SK-MEL-5 (cell line): ENCODE results near the gene SPRN. TPM values are rescaled to one million over a fixed set of nuclear protein-coding genes. Genes with fewer than 3 reads are reported as not detected.
"Not testable (repeated sequence)": the region's sequence is repeated elsewhere in the genome, so short reads cannot be mapped to it uniquely, and the experiment has no call there.

ENCODE experiments used
- DNase-seq: peaks from one replicate; pipeline ENCODE4 v3.0.0-alpha.2; 2016; ENCODE audit warnings: low read depth, low spot score
- in situ Hi-C: cut with HindIII; loops from 2 replicates; pipeline ENCODE4 v1.10.0; 2016; ENCODE audit warnings: low sequenced_read_pairs, high pct_unique_total_duplicates, low pct_unique_long_range_greater_than_20kb
- polyA plus RNA-seq, 2 experiments: library from polyadenylated mRNA; depleted of rRNA; stranded (reverse); fragments of >200 nt; gene quantifications; 2 replicates each; pipeline ENCODE4 v1.2.3, GENCODE V29; 2015
- total RNA-seq: library from RNA; depleted of rRNA; stranded (reverse); fragments of >200 nt; shearing (Covaris generic); gene quantifications from 2 replicates; pipeline ENCODE4 v1.2.3, GENCODE V29; 2014; rRNA removed

The SPRN gene, protein sequence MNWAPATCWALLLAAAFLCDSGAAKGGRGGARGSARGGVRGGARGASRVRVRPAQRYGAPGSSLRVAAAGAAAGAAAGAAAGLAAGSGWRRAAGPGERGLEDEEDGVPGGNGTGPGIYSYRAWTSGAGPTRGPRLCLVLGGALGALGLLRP
- not detected in 2 replicates for total RNA-seq
- not detected in 2 replicates for polyA plus RNA-seq (2015; cell fraction: cytosol; rRNA removed)
- not detected in 2 replicates for polyA plus RNA-seq (2015; cell fraction: nucleus; rRNA removed)

DNA sequence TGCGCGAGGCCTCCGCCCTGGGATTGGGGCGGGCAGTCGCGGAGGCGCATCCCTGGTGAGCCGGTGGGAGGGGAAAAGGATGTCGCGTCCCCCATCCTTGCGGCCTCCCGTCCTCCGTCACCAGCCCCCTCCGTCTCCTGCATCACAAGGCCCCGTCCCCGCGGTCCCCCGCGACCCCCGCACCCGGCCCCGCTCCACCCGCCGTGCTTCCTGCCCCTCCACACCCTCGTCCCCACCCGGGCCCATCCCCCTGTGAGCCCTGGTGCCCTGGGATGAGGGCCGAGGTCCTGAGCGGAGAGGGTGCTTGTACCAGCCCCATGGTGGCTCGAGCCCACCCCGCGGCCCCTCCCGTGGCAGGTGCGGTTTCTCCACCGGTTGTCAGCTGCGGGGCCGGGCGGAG is at the start of gene SPRN:
SPRN (minus strand) TSS at position 25 of the 400 bp plus-strand sequence. CDS start 944 bp downstream, outside the sequence.
- DNase-seq, in situ Hi-C loops: not testable (repeated sequence)

DNA sequence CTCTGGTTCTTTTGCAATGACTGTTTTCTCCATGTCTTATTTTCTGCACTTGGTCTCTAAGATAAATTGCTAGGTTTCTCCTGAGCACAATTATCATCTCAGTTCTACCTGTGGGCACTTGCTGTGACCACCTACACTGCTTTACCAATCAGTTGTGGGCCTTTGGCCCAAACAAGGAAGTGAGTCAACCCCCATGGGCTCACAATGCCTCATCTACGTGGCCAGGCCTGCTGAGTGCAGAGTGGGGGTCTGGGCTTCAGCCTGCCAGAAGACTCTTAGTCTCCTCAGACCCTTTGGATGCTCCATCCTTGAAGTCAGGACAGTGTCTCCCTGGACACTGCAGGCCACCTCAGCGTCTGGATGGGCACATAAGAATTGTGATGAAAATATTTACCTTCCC is 49.6 kb upstream of the SPRN start:
- DNase-seq: no peak

DNA sequence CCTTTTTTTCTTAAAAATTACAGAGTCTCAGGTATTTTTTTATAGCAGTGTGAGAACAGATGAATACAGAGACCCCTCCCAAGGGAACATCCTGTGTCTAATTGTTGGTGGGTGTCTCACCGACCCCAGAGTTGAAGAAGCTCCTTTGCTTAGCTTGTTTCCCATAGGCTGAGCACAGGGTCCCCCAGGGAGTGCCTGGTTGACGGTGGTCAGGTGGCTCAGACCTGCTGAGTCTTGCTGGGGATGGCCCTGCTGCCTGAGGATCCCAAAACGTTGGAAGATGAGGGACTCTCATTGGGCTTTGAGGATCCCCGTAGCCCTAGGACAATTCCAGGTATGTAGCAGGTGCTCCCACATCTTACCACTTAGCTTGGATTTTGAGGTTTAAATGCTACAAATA is 48.8 kb upstream of the SPRN start:
- DNase-seq: no peak

More for the DNA sequence above, 49.6 kb upstream of the SPRN start:
- in situ Hi-C loops: no loop called here

DNA sequence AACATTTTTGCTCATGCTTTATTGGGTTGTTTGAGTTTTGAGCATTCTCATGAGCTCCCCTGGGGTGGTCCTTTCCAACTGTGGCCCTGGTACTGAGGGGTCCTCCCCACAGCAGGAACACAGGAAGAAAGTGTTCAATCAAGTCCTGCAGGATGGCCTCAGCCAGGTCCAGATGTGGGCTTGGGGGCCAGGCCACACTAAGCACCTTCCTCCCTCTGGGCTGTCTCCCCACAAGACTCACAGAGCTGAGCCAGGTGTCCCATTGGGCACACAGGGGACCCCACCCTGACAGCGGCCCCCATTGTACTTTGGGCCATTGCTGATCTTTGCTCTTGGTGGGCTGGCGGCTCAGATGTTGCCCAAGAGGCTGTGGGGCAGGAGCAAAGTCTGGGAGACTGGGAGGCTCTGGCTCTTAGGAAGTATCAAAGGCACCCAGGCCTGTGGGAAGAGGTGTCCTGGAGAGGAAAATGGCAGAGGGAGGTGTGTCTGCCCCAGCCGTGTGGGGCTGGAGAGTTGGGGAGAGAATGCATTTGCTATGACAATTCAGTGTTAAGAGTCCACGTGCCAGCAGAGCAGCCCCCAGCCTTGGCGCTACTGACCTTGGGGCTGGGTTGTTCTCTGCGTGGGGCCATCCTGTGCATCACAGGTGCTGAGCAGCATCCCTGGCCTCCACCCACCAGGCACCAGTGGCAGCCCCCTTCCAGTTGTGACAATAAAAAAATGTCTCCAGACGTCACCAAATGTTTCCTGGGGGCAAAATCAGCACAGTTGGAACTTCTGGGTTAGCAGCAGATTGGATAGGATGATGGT is 47.1 kb upstream of the SPRN start:
- no peak for DNase-seq
- in situ Hi-C loops: no loop called here

More for the DNA sequence above, 48.8 kb upstream of the SPRN start:
- in situ Hi-C loops: no loop called here

DNA sequence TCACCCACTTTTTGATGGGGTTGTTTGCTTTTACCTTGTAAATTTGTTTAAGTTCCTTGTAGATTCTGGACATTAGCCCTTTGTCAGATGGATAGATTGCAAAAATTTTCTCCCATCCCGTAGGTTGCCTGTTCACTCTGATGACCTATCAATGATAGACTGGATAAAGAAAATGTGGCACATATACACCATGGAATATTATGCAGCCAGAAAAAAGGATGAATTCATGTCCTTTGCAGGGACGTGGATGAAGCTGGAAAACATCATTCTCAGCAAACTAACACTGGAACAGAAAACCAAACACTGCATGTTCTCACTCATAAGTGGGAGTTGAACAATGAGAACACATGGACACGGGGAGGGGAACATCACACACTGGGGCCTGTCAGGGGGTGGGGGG is 44.8 kb upstream of the SPRN start:
- DNase-seq, in situ Hi-C loops: not testable (repeated sequence)

DNA sequence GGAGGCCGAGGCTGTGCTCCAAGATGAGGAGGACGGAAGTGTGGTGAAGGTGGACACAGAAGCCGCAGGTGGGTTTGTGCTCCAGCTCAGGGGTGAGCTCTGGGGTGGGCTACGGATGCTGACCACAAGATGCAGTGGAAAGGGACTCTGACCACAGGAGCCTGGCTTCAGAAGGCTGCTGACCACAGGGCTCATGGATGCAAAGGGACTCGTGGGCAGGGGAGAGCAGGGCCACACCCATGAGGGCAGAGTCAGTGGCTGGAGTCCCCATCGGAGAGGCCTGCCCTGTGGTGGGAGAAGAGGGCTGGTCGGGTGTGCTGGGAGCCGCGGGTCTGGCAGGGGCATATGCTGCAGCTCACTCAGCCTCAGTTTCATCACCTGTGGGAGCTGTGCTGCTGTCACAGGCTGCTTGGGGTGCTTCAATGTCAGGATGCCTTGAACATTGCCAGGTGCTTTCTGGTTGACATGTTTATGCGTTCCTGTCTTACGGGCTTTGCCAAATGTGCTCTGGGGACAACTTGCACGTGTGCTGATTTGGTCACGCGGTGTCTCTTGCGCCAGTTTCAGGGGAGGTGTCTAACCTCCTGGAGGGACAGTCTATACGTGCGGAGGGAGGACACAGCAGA is 43.0 kb upstream of the SPRN start:
- in situ Hi-C loops: no loop called here
- DNase-seq: no peak

DNA sequence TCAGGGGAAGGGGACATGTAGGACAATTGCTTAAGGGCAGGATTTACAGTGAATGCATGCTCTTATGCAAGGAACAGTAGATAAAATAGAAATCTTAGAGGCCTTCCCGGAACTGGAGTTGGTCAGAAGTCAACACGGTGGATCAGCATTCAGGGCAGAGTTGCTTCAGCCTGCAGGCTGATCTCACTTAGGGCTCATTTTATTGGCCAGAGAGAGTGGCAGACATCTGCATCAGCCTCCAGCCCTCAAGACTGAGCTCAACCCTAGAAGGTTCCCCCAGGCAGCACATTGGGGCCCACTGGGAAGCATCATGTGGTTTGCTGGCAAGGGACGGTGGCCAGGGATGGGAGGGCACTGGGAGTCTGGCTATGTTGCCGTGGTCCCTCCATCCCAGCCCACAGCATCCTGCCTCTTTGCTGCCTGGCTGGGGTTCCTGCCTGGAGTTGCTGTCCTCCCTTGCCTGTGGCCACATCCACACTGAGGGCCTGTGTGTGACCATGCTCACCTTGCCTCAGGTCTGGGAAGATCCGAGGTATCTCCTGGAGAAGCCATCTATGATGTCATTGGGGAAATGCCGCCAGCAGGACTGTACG is 42.4 kb upstream of the SPRN start:
- in situ Hi-C loops: no loop called here
- DNase-seq: no peak

DNA sequence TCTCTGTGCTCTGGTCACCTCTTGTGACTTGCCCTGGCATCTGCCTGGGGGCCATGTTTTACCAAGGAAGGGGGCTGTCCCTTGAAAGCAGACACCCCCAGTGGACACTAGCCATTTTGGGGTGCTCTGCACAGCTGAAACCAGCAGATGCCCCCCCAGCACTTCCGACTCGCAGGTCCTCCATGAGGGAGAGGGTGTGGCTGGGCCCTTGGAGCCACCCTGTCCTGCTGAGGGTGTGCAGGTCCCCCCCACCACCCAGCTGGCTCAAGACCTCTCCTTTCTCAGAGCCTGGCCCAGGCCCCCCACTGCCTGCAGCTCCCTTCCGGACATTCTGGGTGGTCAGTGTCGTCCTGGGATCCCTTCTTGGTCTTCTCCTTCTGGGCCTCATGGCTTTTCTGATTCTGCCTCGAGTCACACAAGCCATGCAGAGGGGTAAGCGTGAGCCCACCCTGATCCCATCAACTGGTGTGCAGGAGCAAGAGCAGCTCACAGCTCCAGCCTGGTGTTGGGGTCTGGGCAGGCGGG is 41.6 kb upstream of the SPRN start:
- DNase-seq: no peak
- in situ Hi-C loops: no loop called here

DNA sequence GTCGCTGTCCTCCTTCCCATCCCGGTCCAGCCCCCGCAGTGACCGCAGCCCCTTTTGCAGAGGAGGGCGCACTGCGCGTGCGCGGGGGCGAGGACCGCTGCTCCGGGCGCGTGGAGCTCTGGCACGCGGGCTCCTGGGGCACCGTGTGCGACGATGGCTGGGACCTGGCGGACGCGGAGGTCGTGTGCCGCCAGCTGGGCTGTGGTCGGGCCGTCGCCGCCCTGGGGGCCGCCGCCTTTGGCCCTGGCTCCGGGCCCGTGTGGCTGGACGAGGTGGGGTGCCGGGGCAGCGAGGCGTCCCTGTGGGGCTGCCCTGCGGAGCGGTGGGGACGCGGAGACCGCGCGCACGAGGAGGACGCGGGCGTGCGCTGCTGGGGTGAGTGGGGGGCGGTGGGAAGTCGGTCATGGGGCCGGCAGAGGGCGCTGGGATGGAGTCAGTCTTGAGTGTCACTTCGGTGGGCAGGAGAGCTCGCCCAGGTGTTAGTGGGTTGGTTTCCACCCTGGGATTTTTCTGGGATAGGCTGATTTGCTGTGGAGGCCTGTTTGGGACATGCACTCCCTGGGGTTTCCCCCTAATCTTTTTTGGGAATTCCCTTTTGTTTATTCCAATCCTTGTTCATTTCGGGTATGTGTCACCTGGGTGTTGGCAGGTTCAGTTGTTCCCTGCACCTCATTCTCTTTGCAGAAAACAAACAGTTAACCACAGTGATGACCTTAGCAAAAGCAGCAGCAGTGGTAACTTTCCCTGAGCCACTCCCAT is 40.9 kb upstream of the SPRN start:
- no peak for DNase-seq
- in situ Hi-C loops: no loop called here

DNA sequence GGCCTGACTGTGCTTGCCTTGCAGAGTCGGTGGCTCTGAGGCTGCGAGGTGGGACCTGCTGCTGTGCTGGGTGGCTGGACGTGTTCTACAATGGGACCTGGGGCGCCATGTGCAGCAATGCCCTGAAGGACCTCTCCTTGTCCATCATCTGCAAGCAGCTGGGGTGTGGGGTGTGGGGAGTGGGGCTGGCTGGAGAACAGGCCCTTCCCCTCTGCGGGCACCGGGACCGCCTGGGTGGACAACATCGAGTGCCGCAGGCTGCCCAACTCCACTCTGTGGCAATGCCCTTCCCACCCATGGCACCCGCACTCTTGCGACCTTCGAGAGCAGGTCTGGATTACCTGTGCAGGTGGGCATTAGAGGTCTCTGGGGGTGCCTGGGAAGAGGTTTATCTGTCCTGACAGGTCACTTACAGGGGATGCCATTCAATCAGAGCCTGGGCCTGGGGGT is 40.2 kb upstream of the SPRN start:
- in situ Hi-C loops: no loop called here
- no peak for DNase-seq

DNA sequence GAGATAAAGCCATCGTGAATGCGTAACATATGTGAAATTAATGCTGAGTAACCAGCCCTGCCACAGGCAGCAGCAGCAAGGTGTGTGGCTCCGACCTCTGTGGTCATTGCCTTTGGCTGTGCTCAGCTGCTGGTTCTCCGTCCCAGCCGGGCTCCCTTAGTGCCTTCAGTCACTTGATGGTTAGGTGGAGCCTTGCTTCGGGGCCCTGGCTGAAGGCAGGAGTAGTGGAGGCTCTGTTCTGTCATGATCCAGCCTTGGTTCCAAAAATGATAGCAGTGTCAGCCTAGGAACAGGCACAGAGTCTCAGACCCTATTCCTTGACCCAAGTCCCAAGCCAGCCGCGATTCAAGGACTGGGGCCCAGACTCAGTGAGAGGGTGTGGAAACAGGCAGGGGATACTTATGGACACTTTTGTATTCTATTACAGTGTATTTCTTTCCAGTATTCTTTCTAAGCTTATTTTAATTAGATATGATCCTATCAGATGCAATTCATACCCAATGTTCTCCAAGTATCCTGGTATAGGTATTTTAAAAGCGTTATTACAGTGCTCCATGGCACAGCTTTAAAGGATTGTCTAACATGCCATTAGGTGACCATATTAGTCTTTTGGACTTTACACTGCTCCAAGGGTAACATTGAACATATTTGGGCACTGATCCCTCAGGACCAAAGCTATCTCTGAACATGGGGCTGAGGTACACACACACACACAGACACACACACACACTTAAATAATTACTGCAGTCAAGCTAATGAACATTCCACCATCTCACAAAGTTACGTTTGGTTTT is 38.3 kb upstream of the SPRN start:
- in situ Hi-C loops: no loop called here
- no peak for DNase-seq

DNA sequence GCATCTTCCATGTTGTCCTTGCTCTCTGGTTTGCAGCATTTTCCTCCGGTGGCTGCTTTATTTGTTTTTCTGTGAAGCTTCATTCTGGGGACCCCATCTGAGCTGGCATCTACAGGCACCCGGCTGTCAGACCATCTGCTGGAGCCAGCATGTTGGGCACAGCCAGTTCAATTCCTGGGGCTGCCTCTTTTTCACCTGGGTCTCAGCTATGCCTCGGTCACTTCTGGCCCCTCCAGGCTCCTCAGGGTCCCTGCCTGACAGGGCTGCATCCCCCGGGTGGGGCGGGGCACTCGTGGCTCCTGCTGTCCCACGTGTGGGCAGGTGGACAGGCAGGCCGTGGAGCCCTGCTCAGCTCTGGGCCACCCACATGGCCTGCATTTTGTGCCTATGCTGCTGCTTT is 37.4 kb upstream of the SPRN start:
- no peak for DNase-seq
- in situ Hi-C loops: no loop called here

DNA sequence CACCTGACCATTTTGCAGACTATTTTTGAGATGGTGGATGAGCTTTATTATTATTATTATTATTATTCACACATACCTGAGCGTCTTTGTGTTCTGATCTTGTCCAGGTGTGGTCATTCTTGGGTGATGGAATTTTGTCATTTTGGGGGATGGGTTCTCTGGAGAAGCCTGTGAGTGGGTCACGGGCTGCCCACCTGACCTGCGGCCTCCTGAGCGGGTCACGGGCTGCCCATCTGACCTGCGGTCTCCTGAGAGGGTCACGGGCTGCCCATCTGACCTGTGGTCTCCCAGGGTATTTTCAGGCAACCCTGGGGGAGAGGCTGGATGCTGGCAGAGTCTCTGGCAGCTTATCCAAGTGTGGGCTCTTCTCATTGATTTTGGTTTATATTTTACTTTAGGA is 36.6 kb upstream of the SPRN start:
- no peak for DNase-seq
- in situ Hi-C loops: no loop called here

DNA sequence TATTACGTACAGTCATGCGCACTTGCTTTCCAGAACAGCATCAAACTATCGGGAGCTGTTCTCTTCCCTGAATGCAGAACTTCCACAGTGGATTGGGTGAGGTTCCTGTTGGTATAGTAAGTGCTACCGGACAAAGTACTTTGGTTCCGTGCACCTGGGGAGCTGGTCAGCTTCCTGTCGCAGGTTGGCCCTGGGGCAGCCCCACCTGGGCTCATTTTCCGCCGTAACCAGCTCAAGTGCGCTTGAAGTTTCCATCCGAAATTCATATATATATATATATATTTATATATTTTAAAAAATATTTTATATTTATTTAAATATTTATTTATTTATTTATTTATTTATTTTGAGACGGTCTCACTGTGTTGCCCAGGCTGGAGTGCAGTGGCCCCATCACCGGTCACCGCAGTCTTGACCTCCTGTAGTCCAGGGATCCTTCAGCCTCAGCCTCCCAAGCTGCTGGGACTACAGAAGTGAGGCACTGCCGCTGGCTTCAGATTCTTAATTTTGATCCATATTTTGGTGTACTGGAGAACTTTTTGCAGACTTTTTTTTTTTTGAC is 35.9 kb upstream of the SPRN start:
- no peak for DNase-seq
- in situ Hi-C loops: no loop called here

DNA sequence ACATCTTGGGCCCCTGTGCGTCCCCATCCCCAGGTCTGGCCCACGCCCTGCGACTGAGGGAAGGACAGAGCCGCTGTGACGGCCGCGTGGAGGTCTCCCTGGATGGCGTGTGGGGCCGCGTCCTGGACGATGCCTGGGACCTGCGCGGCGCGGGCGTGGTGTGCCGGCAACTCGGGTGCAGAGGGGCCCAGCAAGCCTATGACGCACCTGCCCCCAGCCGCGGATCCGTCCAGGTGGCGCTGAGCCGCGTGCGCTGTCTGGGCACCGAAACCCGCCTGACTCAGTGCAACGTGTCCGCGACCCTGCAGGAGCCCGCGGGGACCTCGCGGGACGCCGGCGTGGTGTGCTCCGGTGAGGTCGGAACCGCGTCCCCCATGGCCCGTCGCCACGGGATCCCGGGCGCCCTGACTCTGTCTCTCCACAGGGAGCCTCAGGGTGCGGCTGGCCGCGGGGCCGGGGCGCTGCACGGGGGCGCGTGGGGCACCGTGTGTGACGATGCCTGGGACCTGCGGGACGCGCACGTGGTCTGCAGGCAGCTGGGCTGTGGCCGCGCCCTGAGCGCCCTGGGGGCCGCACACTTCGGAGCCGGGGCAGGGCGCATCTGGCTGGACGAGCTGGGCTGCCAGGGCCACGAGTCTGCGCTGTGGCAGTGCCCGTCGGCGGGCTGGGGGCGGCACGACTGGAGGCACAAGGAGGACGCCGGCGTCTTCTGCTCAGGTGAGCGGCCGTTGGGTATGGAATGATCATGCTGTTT is 35.2 kb upstream of the SPRN start:
- in situ Hi-C loops: no loop called here

More for the DNA sequence above, 35.2 kb upstream of the SPRN start:
- DNase-seq: no peak
